ENCODE data around the gene NKAIN2.
"Not testable (repeated sequence)": the region's sequence is repeated elsewhere in the genome, so short reads cannot be mapped to it uniquely, and the experiment has no call there.

The NKAIN2 gene

GRCh38 chr6:123965894-123966293, 162.2 kb downstream of the NKAIN2 start:
- Histone ChIP-seq H3K4me1 (ENCODE audit: insufficient read depth, low read length) (no peaks in the 10 kb centered on the region), H3K36me3 (ENCODE audit: insufficient read depth, low read length) (no peaks in the 10 kb centered on the region), H3K9me3 (ENCODE audit: low read length) (no peaks in the 10 kb centered on the region), H2AFZ (ENCODE audit: low read depth, low read length) (no peak overlapping the region), H3K4me3 (ENCODE audit: low read length) (no peak overlapping the region), H3K27me3 (ENCODE audit: insufficient read depth, low read length) (no peaks in the 10 kb centered on the region)

- Histone ChIP-seq H3K27me3 (ENCODE audit: insufficient read depth, low read length) (no peaks in the 10 kb centered on the region), H2AFZ (ENCODE audit: low read depth, low read length) (no peak overlapping the region), H3K36me3 (ENCODE audit: insufficient read depth, low read length) (no peaks in the 10 kb centered on the region), H3K4me1 (ENCODE audit: insufficient read depth, low read length) (no peaks in the 10 kb centered on the region), H3K4me3 (ENCODE audit: low read length) (no peak overlapping the region), H3K9me3 (ENCODE audit: low read length) (no peaks in the 10 kb centered on the region)
Observed at GRCh38 chr6:123966618-123967017, 163.0 kb downstream of the NKAIN2 start.

- Histone ChIP-seq H3K36me3 (ENCODE audit: insufficient read depth, low read length) (no peaks in the 10 kb centered on the region), H3K27me3 (ENCODE audit: insufficient read depth, low read length) (no peaks in the 10 kb centered on the region)
Observed at GRCh38 chr6:123967905-123968304, 164.2 kb downstream of the NKAIN2 start.

GRCh38 chr6:123972600-123973294, 169.1 kb downstream of the NKAIN2 start:
- no peaks in the 10 kb centered on the region for H3K36me3 ChIP-seq (ENCODE audit: insufficient read depth, low read length)

More at GRCh38 chr6:123967905-123968304, 164.2 kb downstream of the NKAIN2 start:
- H3K4me1 ChIP-seq (ENCODE audit: insufficient read depth, low read length), result no peaks in the 10 kb centered on the region
- H3K9me3 ChIP-seq (ENCODE audit: low read length), result no peaks in the 10 kb centered on the region
- no peak overlapping the region for H3K4me3 ChIP-seq (ENCODE audit: low read length)
- no peak overlapping the region for H2AFZ ChIP-seq (ENCODE audit: low read depth, low read length)

GRCh38 chr6:123980311-123980710, 176.6 kb downstream of the NKAIN2 start:
- no peaks in the 10 kb centered on the region for H3K9me3 ChIP-seq (ENCODE audit: low read length)
- H3K27me3 ChIP-seq (ENCODE audit: insufficient read depth, low read length), result no peaks in the 10 kb centered on the region
- no peak overlapping the region for H3K4me3 ChIP-seq (ENCODE audit: low read length)
- H3K36me3 ChIP-seq (ENCODE audit: insufficient read depth, low read length), result no peaks in the 10 kb centered on the region
- H2AFZ ChIP-seq (ENCODE audit: low read depth, low read length), result no peak overlapping the region
- H3K4me1 ChIP-seq (ENCODE audit: insufficient read depth, low read length), result peaks cover 2% of the 10 kb centered on the region

More at GRCh38 chr6:123972600-123973294, 169.1 kb downstream of the NKAIN2 start:
- Histone ChIP-seq H3K9me3 (ENCODE audit: low read length) (no peaks in the 10 kb centered on the region), H3K4me1 (ENCODE audit: insufficient read depth, low read length) (peaks cover under 1% of the 10 kb centered on the region), H2AFZ (ENCODE audit: low read depth, low read length) (no peak overlapping the region), H3K4me3 (ENCODE audit: low read length) (no peak overlapping the region), H3K27me3 (ENCODE audit: insufficient read depth, low read length) (no peaks in the 10 kb centered on the region)

- Histone ChIP-seq H3K9me3 (ENCODE audit: low read length) (no peaks in the 10 kb centered on the region), H3K36me3 (ENCODE audit: insufficient read depth, low read length) (no peaks in the 10 kb centered on the region), H3K4me3 (ENCODE audit: low read length) (no peak overlapping the region)
Observed at GRCh38 chr6:123986938-123987337, 183.3 kb downstream of the NKAIN2 start.

GRCh38 chr6:123989918-123990317, 186.3 kb downstream of the NKAIN2 start:
- H2AFZ ChIP-seq (ENCODE audit: low read depth, low read length); H3K36me3 ChIP-seq (ENCODE audit: insufficient read depth, low read length); H3K27me3 ChIP-seq (ENCODE audit: insufficient read depth, low read length); H3K4me3 ChIP-seq (ENCODE audit: low read length); H3K9me3 ChIP-seq (ENCODE audit: low read length); H3K4me1 ChIP-seq (ENCODE audit: insufficient read depth, low read length): not testable (repeated sequence)

More at GRCh38 chr6:123986938-123987337, 183.3 kb downstream of the NKAIN2 start:
- Histone ChIP-seq H2AFZ (ENCODE audit: low read depth, low read length) (no peak overlapping the region), H3K27me3 (ENCODE audit: insufficient read depth, low read length) (no peaks in the 10 kb centered on the region), H3K4me1 (ENCODE audit: insufficient read depth, low read length) (no peaks in the 10 kb centered on the region)

GRCh38 chr6:123990376-123990775, 186.7 kb downstream of the NKAIN2 start:
- H3K4me1 ChIP-seq (ENCODE audit: insufficient read depth, low read length), result no peaks in the 10 kb centered on the region
- no peaks in the 10 kb centered on the region for H3K36me3 ChIP-seq (ENCODE audit: insufficient read depth, low read length)
- H3K4me3 ChIP-seq (ENCODE audit: low read length), result no peak overlapping the region
- H2AFZ ChIP-seq (ENCODE audit: low read depth, low read length), result no peak overlapping the region
- H3K9me3 ChIP-seq (ENCODE audit: low read length), result no peaks in the 10 kb centered on the region
- no peaks in the 10 kb centered on the region for H3K27me3 ChIP-seq (ENCODE audit: insufficient read depth, low read length)

GRCh38 chr6:123994168-123994567, 190.5 kb downstream of the NKAIN2 start:
- Histone ChIP-seq H2AFZ (ENCODE audit: low read depth, low read length) (no peak overlapping the region), H3K9me3 (ENCODE audit: low read length) (no peaks in the 10 kb centered on the region)

GRCh38 chr6:123994891-123995635, 191.4 kb downstream of the NKAIN2 start:
- Histone ChIP-seq H3K4me1 (ENCODE audit: insufficient read depth, low read length) (no peaks in the 10 kb centered on the region), H3K9me3 (ENCODE audit: low read length) (no peaks in the 10 kb centered on the region)

More at GRCh38 chr6:123994168-123994567, 190.5 kb downstream of the NKAIN2 start:
- Histone ChIP-seq H3K36me3 (ENCODE audit: insufficient read depth, low read length) (no peaks in the 10 kb centered on the region), H3K4me3 (ENCODE audit: low read length) (no peak overlapping the region), H3K27me3 (ENCODE audit: insufficient read depth, low read length) (no peaks in the 10 kb centered on the region), H3K4me1 (ENCODE audit: insufficient read depth, low read length) (no peaks in the 10 kb centered on the region)

GRCh38 chr6:123997223-123997622, 193.6 kb downstream of the NKAIN2 start:
- H3K4me3 ChIP-seq (ENCODE audit: low read length), result no peak overlapping the region
- H3K9me3 ChIP-seq (ENCODE audit: low read length), result no peaks in the 10 kb centered on the region
- no peaks in the 10 kb centered on the region for H3K27me3 ChIP-seq (ENCODE audit: insufficient read depth, low read length)
- H3K36me3 ChIP-seq (ENCODE audit: insufficient read depth, low read length), result no peaks in the 10 kb centered on the region
- no peaks in the 10 kb centered on the region for H3K4me1 ChIP-seq (ENCODE audit: insufficient read depth, low read length)
- H2AFZ ChIP-seq (ENCODE audit: low read depth, low read length), result no peak overlapping the region

More at GRCh38 chr6:123994891-123995635, 191.4 kb downstream of the NKAIN2 start:
- no peaks in the 10 kb centered on the region for H3K36me3 ChIP-seq (ENCODE audit: insufficient read depth, low read length)
- no peak overlapping the region for H2AFZ ChIP-seq (ENCODE audit: low read depth, low read length)
- no peaks in the 10 kb centered on the region for H3K27me3 ChIP-seq (ENCODE audit: insufficient read depth, low read length)
- H3K4me3 ChIP-seq (ENCODE audit: low read length), result no peak overlapping the region

GRCh38 chr6:124002377-124003081, 198.9 kb downstream of the NKAIN2 start:
- H2AFZ ChIP-seq (ENCODE audit: low read depth, low read length), result no peak overlapping the region
- H3K9me3 ChIP-seq (ENCODE audit: low read length), result no peaks in the 10 kb centered on the region
- no peak overlapping the region for H3K4me3 ChIP-seq (ENCODE audit: low read length)
- H3K36me3 ChIP-seq (ENCODE audit: insufficient read depth, low read length), result no peaks in the 10 kb centered on the region
- no peaks in the 10 kb centered on the region for H3K4me1 ChIP-seq (ENCODE audit: insufficient read depth, low read length)
- no peaks in the 10 kb centered on the region for H3K27me3 ChIP-seq (ENCODE audit: insufficient read depth, low read length)

GRCh38 chr6:124007266-124007665, 203.6 kb downstream of the NKAIN2 start:
- Histone ChIP-seq H2AFZ (ENCODE audit: low read depth, low read length) (no peak overlapping the region), H3K9me3 (ENCODE audit: low read length) (no peaks in the 10 kb centered on the region), H3K36me3 (ENCODE audit: insufficient read depth, low read length) (no peaks in the 10 kb centered on the region), H3K27me3 (ENCODE audit: insufficient read depth, low read length) (no peaks in the 10 kb centered on the region), H3K4me3 (ENCODE audit: low read length) (no peak overlapping the region), H3K4me1 (ENCODE audit: insufficient read depth, low read length) (peaks cover 15% of the 10 kb centered on the region)
